ENCODE results near the gene SLC30A2.

Gene SLC30A2

DNA sequence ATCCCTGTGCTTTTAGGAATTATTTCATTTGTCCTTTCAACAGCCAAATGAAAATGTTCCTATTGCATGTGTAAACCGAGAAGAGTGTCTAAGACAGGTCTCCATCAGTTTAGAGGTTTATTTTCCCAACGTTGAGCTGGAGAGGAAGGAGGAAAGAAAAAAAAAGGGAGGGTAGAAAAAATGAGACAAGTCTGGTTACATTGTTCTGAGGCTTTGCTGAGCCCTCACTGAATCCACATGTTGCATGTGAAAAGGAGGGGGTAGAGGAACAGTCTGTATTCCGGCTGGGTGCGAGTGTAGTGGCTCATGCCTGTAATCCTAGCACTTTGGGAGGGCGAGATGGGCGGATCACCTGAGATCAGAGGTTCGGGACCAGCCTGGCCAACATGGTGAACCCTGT, 46.5 kb upstream of the SLC30A2 start (continued):
- no peak for TF ChIP-seq BCL11A (tag by site-specific recombination; IDR thresholded peaks at IDR 0.05; ENCODE audit: low read depth)
- no peak for TF ChIP-seq ZNF366 (tag by site-specific recombination; conservative IDR thresholded peaks at IDR 0.05)
- no peak for TF ChIP-seq ZNF132 (tag by site-specific recombination; IDR thresholded peaks at IDR 0.05; ENCODE audit: borderline replicate concordance)
- no peak for TF ChIP-seq ZFP41 (tag by site-specific recombination; IDR thresholded peaks at IDR 0.05; ENCODE audit: borderline replicate concordance)
- TF ChIP-seq FEZF1 (tag by site-specific recombination; IDR thresholded peaks at IDR 0.05), result no peak
- TF ChIP-seq PRDM4 (tag by site-specific recombination; IDR thresholded peaks at IDR 0.05), result no peak
- no peak for TF ChIP-seq ZNF274 (IDR thresholded peaks at IDR 0.05; ENCODE audit: low read length)
- no peak for TF ChIP-seq ZNF274 (tag by site-specific recombination; IDR thresholded peaks at IDR 0.05; ENCODE audit: borderline replicate concordance)
- TF ChIP-seq, protein P1, sequence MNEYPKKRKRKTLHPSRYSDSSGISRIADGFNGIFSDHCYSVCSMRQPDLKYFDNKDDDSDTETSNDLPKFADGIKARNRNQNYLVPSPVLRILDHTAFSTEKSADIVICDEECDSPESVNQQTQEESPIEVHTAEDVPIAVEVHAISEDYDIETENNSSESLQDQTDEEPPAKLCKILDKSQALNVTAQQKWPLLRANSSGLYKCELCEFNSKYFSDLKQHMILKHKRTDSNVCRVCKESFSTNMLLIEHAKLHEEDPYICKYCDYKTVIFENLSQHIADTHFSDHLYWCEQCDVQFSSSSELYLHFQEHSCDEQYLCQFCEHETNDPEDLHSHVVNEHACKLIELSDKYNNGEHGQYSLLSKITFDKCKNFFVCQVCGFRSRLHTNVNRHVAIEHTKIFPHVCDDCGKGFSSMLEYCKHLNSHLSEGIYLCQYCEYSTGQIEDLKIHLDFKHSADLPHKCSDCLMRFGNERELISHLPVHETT (tag by site-specific recombination; IDR thresholded peaks at IDR 0.05), result no peak

DNA sequence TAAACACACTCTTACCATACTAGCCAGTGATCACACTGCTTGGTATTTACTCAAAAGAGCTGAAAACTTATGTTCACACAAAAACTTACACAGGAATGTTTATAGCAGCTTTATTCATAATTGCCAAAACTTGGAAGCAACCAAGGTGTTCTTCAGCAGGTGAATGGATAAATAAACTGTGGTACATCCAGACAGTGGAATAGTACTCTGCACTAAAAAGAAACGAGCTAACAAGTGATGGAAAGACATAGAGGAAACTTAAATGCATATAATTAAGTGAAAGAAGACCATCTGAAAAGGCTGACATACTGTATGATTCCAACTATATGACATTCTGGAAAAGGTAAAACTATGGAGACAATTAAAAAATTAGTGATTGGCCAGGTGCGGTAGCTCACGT, 45.0 kb upstream of the SLC30A2 start:
- TF ChIP-seq ZNF146 (tag by site-specific recombination; IDR thresholded peaks at IDR 0.05) (peak; percentile 58; the same call in 1 of the 2 replicates), ZSCAN30 (tag by site-specific recombination; IDR thresholded peaks at IDR 0.05) (no peak)
- Histone ChIP-seq H3K27ac (ENCODE audit: extremely low read depth, low read depth, low read length) (no peak overlapping the region), H3K9me3 (ENCODE audit: control insufficient read depth, insufficient read depth, low read depth, low read length) (no peaks in the 10 kb centered on the region), H3K4me3 (ENCODE audit: low read depth, low read length) (no peak overlapping the region), H3K4me1 (ENCODE audit: control insufficient read depth, insufficient read depth, low read length) (no peaks in the 10 kb centered on the region), H3K36me3 (ENCODE audit: control insufficient read depth in 2 of 2, insufficient read depth in 1 of 2, low read length in 2 of 2) (no peaks in the 10 kb centered on the region)
- CTCF ChIA-PET, result interaction anchor here (0.6 to 1.2 kb wide), 2 partner anchors 55 to 114 kb away, joined by 3 read pairs; no protein-coding TSS in a partner anchor
- POLR2A ChIA-PET, result no interaction called here

GRCh38 chr1:26089125-26089524, 43.2 kb upstream of the SLC30A2 start:
- CTCF ChIA-PET, result no interaction called here
- TF ChIP-seq ZNF768 (tag by site-specific recombination; IDR thresholded peaks at IDR 0.05), result peak; percentile 72; the same call in 1 of the 2 replicates
- TF ChIP-seq ZNF791 (tag by site-specific recombination; IDR thresholded peaks at IDR 0.05), result no peak
- POLR2A ChIA-PET, result no interaction called here
- Histone ChIP-seq H3K4me3 (ENCODE audit: low read depth, low read length) (no peak overlapping the region), H3K27ac (ENCODE audit: extremely low read depth, low read depth, low read length) (no peak overlapping the region), H3K4me1 (ENCODE audit: control insufficient read depth, insufficient read depth, low read length) (no peaks in the 10 kb centered on the region), H3K36me3 (ENCODE audit: control insufficient read depth in 2 of 2, insufficient read depth in 1 of 2, low read length in 2 of 2) (no peaks in the 10 kb centered on the region), H3K9me3 (ENCODE audit: control insufficient read depth, insufficient read depth, low read depth, low read length) (no peaks in the 10 kb centered on the region)

DNA sequence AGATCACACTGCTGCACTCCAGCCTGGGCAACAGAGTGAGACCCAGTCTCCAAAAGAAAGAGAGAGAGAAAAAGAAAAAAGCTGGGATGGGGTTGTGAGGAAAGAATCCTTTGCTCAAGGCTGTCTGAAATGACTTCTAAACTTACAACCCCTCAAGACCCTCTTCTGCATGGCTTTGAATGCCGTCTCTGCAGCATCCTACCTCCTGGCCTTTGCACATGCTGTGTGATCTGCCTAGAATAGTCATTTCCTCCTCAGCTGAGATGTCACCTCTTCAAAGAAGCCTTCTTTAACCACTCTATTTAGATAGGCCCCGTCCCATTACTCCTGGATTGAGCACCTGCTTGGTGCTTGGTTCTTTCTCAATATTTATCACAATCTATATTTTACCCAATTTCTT, 38.9 kb upstream of the SLC30A2 start:
- TF ChIP-seq YY2 (tag by site-specific recombination; IDR thresholded peaks at IDR 0.05), result no peak
- TF ChIP-seq ZNF623 (tag by site-specific recombination; IDR thresholded peaks at IDR 0.05), result peak; percentile 92
- H3K36me3 ChIP-seq (ENCODE audit: control insufficient read depth in 2 of 2, insufficient read depth in 1 of 2, low read length in 2 of 2), result no peaks in the 10 kb centered on the region
- no peak overlapping the region for H3K4me3 ChIP-seq (ENCODE audit: low read depth, low read length)
- ChIA-PET POLR2A (no interaction called here), CTCF (no interaction called here)
- H3K27ac ChIP-seq (ENCODE audit: extremely low read depth, low read depth, low read length), result no peak overlapping the region
- H3K4me1 ChIP-seq (ENCODE audit: control insufficient read depth, insufficient read depth, low read length), result no peaks in the 10 kb centered on the region
- no peaks in the 10 kb centered on the region for H3K9me3 ChIP-seq (ENCODE audit: control insufficient read depth, insufficient read depth, low read depth, low read length)
